Vagina (tissue), 2 donors: ENCODE measurements around the gene CHRNA10. TPM values are rescaled to one million over a fixed set of nuclear protein-coding genes. Genes with fewer than 3 reads are reported as not detected.
"Not testable (repeated sequence)": the region's sequence is repeated elsewhere in the genome, so short reads cannot be mapped to it uniquely, and the experiment has no call there.

Experiments
- DNase-seq, 2 donors: peaks; one replicate each; pipeline ENCODE4 v3.0.0-alpha.2; 2017; ENCODE audit errors: extremely low spot score in 2 of 2
- H3K27ac ChIP-seq: fragments of 200-600 bp; sonication (generic); one replicate; pipeline ENCODE4 v1.5.1; 2019
- H3K27me3 ChIP-seq: fragments of 200-600 bp; sonication (generic); one replicate; pipeline ENCODE4 v1.5.1; 2019
- H3K36me3 ChIP-seq, 2 donors: fragments of 200-600 bp; sonication (generic); one replicate each; pipeline ENCODE4 v1.5.1; 2017 to 2019
- H3K4me1 ChIP-seq: fragments of 200-600 bp; sonication (generic); one replicate; pipeline ENCODE4 v1.5.1; 2019
- H3K4me3 ChIP-seq, 2 donors: fragments of 200-600 bp; sonication (generic); 1 replicate in 1 of 2; 2 replicates in 1 of 2; pipeline ENCODE4 v1.5.1; 2016 to 2019
- H3K9me3 ChIP-seq: fragments of 200-600 bp; sonication (generic); one replicate; pipeline ENCODE4 v1.5.1; 2019
- POLR2A ChIP-seq, 2 donors: fragments of 450-650 bp; IDR thresholded peaks; one replicate each; pipeline ENCODE4 v1.6.1; 2017; ENCODE audit warnings: antibody characterized with exemption in 2 of 2, mild to moderate bottlenecking in 2 of 2, moderate library complexity in 2 of 2
- POLR2AphosphoS5 ChIP-seq, 2 donors: sonication (generic); formaldehyde crosslinking; IDR thresholded peaks; one replicate each; pipeline ENCODE4 v1.9.0; 2017; ENCODE audit warnings: antibody characterized with exemption in 2 of 2, mild to moderate bottlenecking in 2 of 2, low read depth in 1 of 2; ENCODE audit not compliant: insufficient read depth in 1 of 2
- intact Hi-C: fragments of 100-400 bp; cut with DNase I; formaldehyde crosslinking; loops from one replicate; pipeline ENCODE4 v1.15.1; 2023
- total RNA-seq: library from RNA; depleted of rRNA; stranded (reverse); fragments of >200 nt; gene quantifications from one replicate; pipeline ENCODE4 v1.2.3, GENCODE V29; 2016
- TF ChIP-seq, protein P1 (sequence below), 3 experiments: fragments of 450-650 bp in 2 of 3; fragments of 200-600 bp in 1 of 3; sonication (generic) in 1 of 3; IDR thresholded peaks; one replicate each; pipeline ENCODE4 v1.5.1; 2017 to 2019; ENCODE audit warnings: antibody characterized with exemption in 3 of 3, mild to moderate bottlenecking in 2 of 3, moderate library complexity in 2 of 3

Gene CHRNA10
- total RNA-seq, 1 donor from 2014 or later = not detected

DNA sequence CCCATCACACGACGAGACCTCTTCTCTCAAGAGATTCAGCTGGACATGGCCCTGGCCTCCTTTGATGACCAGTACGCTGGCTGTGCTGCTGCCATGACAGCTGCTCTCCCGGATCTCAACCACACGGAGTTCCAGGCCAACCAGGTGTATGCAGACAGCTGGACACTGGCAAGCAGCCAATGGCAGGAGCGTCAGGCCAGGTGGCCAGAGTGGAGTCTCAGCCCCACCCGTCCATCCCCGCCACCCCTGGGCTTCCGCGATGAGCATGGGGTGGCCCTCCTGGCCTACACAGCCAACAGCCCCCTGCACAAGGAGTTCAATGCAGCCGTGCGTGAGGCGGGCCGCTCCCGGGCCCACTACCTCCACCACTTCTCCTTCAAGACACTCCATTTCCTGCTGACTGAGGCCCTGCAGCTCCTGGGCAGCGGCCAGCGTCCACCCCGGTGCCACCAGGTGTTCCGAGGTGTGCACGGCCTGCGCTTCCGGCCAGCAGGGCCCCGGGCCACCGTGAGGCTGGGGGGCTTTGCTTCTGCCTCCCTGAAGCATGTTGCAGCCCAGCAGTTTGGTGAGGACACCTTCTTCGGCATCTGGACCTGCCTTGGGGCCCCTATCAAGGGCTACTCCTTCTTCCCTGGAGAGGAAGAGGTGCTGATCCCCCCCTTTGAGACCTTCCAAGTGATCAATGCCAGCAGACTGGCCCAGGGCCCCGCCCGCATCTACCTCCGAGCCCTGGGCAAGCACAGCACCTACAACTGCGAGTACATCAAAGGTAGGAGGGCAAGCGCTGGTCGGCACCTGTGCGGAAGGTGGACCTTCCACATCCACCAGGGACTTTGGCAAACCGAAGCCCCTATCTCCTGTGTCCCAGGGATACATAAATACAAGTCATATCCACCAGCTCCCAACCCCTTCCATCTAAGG lies 11.3 kb downstream of the CHRNA10 start:
- intact Hi-C loops = no loop called here
- Histone ChIP-seq H3K36me3 (no peaks in the 10 kb centered on the region), H3K27me3 (no peaks in the 10 kb centered on the region), H3K27ac (no peak overlapping the region), H3K4me3 (no peak overlapping the region), H3K9me3 (no peaks in the 10 kb centered on the region), H3K4me1 (no peaks in the 10 kb centered on the region)
- TF ChIP-seq POLR2A (IDR thresholded peaks at IDR 0.05) (no peak), POLR2AphosphoS5 (IDR thresholded peaks at IDR 0.05; ENCODE audit: insufficient read depth in 1 of 2, low read depth in 1 of 2) (no peak)
- TF ChIP-seq, protein P1, sequence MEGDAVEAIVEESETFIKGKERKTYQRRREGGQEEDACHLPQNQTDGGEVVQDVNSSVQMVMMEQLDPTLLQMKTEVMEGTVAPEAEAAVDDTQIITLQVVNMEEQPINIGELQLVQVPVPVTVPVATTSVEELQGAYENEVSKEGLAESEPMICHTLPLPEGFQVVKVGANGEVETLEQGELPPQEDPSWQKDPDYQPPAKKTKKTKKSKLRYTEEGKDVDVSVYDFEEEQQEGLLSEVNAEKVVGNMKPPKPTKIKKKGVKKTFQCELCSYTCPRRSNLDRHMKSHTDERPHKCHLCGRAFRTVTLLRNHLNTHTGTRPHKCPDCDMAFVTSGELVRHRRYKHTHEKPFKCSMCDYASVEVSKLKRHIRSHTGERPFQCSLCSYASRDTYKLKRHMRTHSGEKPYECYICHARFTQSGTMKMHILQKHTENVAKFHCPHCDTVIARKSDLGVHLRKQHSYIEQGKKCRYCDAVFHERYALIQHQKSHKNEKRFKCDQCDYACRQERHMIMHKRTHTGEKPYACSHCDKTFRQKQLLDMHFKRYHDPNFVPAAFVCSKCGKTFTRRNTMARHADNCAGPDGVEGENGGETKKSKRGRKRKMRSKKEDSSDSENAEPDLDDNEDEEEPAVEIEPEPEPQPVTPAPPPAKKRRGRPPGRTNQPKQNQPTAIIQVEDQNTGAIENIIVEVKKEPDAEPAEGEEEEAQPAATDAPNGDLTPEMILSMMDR (IDR thresholded peaks at IDR 0.05) = no peak
- DNase-seq = no peak

GRCh38 chr11:3658252-3658651 lies 12.9 kb downstream of the CHRNA10 start:
- intact Hi-C loops = no loop called here
- no peak for DNase-seq

DNA sequence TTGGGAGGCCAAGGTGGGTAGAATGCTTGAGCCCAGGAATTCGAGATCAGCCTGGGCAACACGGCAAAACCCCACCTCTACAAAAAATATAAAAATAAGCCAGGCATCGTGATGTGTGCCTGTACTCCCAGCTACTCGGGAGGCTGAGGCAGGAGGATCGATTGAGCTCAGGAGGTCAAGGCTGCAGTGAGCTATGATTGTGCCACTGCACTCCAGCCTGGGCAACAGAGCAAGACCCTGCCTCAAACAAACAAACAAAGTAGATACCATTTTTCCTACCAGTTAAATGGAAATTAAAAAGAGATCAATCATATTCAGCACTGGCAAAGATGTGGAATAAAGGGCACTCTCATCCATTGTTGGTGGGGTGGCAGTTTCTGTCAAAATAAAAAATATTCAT lies 13.9 kb downstream of the CHRNA10 start:
- H3K27ac ChIP-seq, H3K4me3 ChIP-seq, H3K36me3 ChIP-seq, H3K9me3 ChIP-seq, DNase-seq, H3K4me1 ChIP-seq, H3K27me3 ChIP-seq, intact Hi-C loops: not testable (repeated sequence)

More at GRCh38 chr11:3658252-3658651, 12.9 kb downstream of the CHRNA10 start:
- Histone ChIP-seq H3K27me3 (no peaks in the 10 kb centered on the region), H3K9me3 (no peaks in the 10 kb centered on the region), H3K4me1 (no peaks in the 10 kb centered on the region), H3K4me3 (no peak overlapping the region), H3K27ac (no peak overlapping the region), H3K36me3 (no peaks in the 10 kb centered on the region)
- TF ChIP-seq POLR2AphosphoS5 (IDR thresholded peaks at IDR 0.05; ENCODE audit: insufficient read depth in 1 of 2, low read depth in 1 of 2) = no peak
- TF ChIP-seq, protein P1 (IDR thresholded peaks at IDR 0.05) = no peak
- TF ChIP-seq POLR2A (IDR thresholded peaks at IDR 0.05) = no peak

- Histone ChIP-seq H3K36me3 (no peaks in the 10 kb centered on the region), H3K4me1 (no peaks in the 10 kb centered on the region), H3K27ac (no peak overlapping the region), H3K9me3 (no peaks in the 10 kb centered on the region), H3K4me3 (no peak overlapping the region), H3K27me3 (no peaks in the 10 kb centered on the region)
- DNase-seq = no peak
- intact Hi-C loops = no loop called here
- TF ChIP-seq POLR2A (IDR thresholded peaks at IDR 0.05) = no peak
- no peak for TF ChIP-seq POLR2AphosphoS5 (IDR thresholded peaks at IDR 0.05; ENCODE audit: insufficient read depth in 1 of 2, low read depth in 1 of 2)
- TF ChIP-seq, protein P1 (IDR thresholded peaks at IDR 0.05) = no peak
These were observed 15.6 kb downstream of the CHRNA10 start for GRCh38 chr11:3655547-3655946.

- H3K9me3 ChIP-seq, H3K27me3 ChIP-seq, H3K4me1 ChIP-seq, intact Hi-C loops, DNase-seq, H3K36me3 ChIP-seq, H3K4me3 ChIP-seq, H3K27ac ChIP-seq: not testable (repeated sequence)
These were observed 18.7 kb downstream of the CHRNA10 start for GRCh38 chr11:3652514-3652913.

GRCh38 chr11:3649374-3649773 lies 21.8 kb downstream of the CHRNA10 start:
- H3K4me3 ChIP-seq, intact Hi-C loops, H3K9me3 ChIP-seq, H3K36me3 ChIP-seq, DNase-seq, H3K27me3 ChIP-seq, H3K4me1 ChIP-seq, H3K27ac ChIP-seq: not testable (repeated sequence)

DNA sequence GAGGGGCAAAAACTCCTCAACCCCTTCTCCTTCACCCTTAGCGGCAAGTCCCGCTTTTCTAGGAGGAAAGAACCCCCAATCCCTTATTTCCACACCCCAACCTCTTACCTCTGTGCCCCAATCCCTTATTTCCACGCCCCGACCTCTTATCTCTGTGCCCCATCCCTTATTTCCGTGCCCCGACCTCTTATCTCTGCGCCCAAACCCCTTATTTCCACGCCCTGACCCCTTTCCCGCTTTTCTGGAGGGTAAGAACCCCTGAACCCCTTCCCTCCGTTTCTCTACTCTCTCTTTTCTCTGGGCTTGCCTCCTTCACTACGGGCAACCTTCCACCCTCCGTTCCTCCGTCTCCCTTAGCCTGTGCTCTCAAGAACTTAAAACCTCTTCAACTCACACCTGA lies 22.3 kb downstream of the CHRNA10 start:
- H3K9me3 ChIP-seq, DNase-seq, H3K36me3 ChIP-seq, intact Hi-C loops, H3K27ac ChIP-seq, H3K4me3 ChIP-seq, H3K27me3 ChIP-seq, H3K4me1 ChIP-seq: not testable (repeated sequence)
